ENCODE data around the gene NPAS4. TPM values are rescaled to one million over a fixed set of nuclear protein-coding genes. Genes with fewer than 3 reads are reported as not detected.

Gene NPAS4
- total RNA-seq, 4 donors from 2014 or later, result 0.42 TPM; not detected in 3

DNA sequence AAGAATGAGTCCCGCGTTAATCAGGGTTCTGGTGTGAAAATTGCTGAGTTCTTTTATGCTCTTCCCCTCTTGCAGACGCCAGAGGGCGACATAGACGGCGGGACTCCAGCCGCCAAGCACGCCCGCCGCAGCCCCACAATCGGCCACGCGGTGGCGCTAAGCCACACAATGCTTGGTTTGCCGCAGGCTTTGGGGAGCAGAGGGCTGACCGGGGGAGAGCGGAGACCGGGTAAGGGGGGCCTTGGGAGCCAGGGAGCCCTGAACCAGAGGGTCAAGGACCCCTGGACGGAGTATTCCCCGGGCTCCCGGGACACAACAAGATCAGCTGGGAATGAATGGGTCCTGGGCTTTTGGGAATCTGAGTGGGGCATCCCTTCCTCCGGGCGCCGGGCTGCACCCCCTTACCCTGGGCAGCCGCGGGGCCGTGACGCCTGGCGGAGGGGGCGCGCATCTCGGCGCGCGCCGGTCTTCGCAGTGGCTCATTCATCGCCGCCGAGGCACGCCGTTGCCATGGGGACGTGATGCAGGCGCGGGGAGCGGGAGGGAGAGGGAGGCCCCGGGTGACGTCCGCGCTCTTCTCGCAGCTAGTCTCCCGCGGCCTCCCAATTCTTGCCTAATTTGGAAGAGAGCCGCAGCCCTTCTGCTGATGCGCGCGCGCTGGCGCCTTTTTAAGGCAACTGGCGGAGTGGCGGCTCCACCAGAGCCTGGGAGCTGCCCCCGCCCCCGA, 12.2 kb upstream of the NPAS4 start:
- H3K9me3 ChIP-seq, result no peaks in the 10 kb centered on the region
- H3K4me3 ChIP-seq, result peak overlapping the region; percentile 21 to 50 (median 42)
- WGBS, 2 donors, result 1% methylated on average over 27 to 40 of the region's 63 CpGs
- DNase-seq (ENCODE audit: low spot score in 2 of 2), result peak; percentile 85 to 96
- TF ChIP-seq, protein P1, sequence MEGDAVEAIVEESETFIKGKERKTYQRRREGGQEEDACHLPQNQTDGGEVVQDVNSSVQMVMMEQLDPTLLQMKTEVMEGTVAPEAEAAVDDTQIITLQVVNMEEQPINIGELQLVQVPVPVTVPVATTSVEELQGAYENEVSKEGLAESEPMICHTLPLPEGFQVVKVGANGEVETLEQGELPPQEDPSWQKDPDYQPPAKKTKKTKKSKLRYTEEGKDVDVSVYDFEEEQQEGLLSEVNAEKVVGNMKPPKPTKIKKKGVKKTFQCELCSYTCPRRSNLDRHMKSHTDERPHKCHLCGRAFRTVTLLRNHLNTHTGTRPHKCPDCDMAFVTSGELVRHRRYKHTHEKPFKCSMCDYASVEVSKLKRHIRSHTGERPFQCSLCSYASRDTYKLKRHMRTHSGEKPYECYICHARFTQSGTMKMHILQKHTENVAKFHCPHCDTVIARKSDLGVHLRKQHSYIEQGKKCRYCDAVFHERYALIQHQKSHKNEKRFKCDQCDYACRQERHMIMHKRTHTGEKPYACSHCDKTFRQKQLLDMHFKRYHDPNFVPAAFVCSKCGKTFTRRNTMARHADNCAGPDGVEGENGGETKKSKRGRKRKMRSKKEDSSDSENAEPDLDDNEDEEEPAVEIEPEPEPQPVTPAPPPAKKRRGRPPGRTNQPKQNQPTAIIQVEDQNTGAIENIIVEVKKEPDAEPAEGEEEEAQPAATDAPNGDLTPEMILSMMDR (IDR thresholded peaks at IDR 0.05), result peak; percentile 98 to 100 (median 100)
- peak; percentile 8 to 47 for TF ChIP-seq EP300 (IDR thresholded peaks at IDR 0.05)
- no peak for TF ChIP-seq POLR2A (IDR thresholded peaks at IDR 0.05)
- no peaks in the 10 kb centered on the region for H3K36me3 ChIP-seq
- H3K27me3 ChIP-seq, result peaks cover 0 to 26% of the 10 kb centered on the region in 2 donors
- peaks cover 0 to 10% (median 4%) of the 10 kb centered on the region in 4 donors for H3K4me1 ChIP-seq
- H3K27ac ChIP-seq, result peak overlapping the region in 3 of 4 donors; percentile 40 to 53 (median 43)

DNA sequence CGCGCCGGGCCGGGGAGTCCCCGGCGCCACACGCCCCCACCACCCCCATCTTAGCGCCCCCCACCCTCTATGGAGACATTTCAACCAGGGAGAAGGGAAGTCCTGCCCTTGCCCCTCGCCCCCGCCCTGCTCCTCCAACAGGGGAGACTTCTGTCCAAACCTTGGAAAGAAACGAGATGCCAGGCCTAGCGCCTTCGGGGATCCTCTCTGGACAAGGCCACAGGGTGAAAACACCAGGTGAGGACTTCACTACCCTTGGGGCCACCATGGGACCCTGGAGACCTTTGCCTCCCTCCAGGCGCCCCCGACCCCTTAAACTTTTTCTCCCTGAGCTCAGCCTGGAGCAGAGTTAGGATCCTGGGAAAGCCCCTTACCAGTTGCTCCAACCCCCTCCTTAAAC, 11.6 kb upstream of the NPAS4 start:
- Histone ChIP-seq H3K27ac (peak overlapping the region in 2 of 4 donors; percentile 40 to 53), H3K36me3 (no peaks in the 10 kb centered on the region), H3K27me3 (peaks cover 0 to 23% of the 10 kb centered on the region in 2 donors), H3K4me3 (peak overlapping the region; percentile 21 to 50 (median 42)), H3K4me1 (peaks cover 0 to 10% (median 4%) of the 10 kb centered on the region in 4 donors), H3K9me3 (no peaks in the 10 kb centered on the region)
- 24 to 45% methylated on average over 5 to 7 of the region's 15 CpGs for WGBS, 2 donors
- TF ChIP-seq EP300 (IDR thresholded peaks at IDR 0.05) (no peak), POLR2A (IDR thresholded peaks at IDR 0.05) (no peak)
- TF ChIP-seq, protein P1 (IDR thresholded peaks at IDR 0.05), result no peak
- no peak for DNase-seq (ENCODE audit: low spot score in 2 of 2)

DNA sequence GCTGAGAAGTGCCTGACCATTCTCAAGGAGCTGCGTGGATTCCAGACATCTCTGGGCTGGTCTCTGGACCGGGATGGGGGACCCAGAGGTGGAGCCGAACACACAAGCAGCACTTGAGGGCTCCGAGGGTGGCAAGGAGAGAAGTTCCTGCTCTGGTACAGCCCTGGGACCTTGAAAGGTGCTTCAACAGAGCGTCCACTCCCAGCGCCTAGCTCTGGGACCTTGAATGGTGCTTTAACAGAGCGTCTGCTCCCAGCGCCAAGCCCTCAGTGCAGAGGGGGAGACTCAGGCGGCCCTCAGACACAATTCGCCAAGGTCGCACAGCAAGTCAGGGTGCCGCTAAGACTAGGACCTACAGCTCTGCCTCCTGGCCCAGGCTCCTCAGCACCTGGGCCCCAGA, 10.6 kb upstream of the NPAS4 start:
- Histone ChIP-seq H3K4me1 (peaks cover 0 to 10% (median 4%) of the 10 kb centered on the region in 4 donors), H3K27ac (no peak overlapping the region), H3K36me3 (no peaks in the 10 kb centered on the region), H3K9me3 (no peaks in the 10 kb centered on the region), H3K4me3 (no peak overlapping the region), H3K27me3 (peaks cover 0 to 28% of the 10 kb centered on the region in 2 donors)
- no peak for DNase-seq (ENCODE audit: low spot score in 2 of 2)
- TF ChIP-seq, protein P1 (IDR thresholded peaks at IDR 0.05), result no peak
- no peak for TF ChIP-seq EP300 (IDR thresholded peaks at IDR 0.05)
- no peak for TF ChIP-seq POLR2A (IDR thresholded peaks at IDR 0.05)
- WGBS, 2 donors, result 81 to 84% methylated on average over 10 to 12 of the region's 12 CpGs

DNA sequence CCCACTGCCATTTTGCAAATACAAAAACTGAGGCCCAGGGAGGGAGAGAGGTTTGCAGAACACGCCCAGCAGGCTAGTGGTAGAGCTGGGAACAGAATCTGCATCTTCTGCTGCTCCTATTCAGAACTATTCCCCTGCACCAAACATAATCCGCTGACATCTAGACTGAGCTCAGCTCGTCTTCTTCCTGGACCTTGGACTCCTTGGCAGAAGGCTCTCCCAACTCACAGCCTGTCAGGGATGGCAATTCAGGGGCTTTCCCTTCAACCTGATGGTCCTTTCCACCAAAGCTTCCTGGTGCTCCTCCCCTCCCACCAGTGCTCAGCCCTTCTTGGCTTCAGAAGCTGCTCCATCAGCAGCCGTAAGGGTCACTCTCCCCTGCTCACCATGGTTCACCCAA, 9.5 kb upstream of the NPAS4 start:
- no peaks in the 10 kb centered on the region for H3K36me3 ChIP-seq
- H3K27ac ChIP-seq, result no peak overlapping the region
- 51 to 72% methylated on average over 4 of the region's 4 CpGs for WGBS, 2 donors
- H3K4me3 ChIP-seq, result no peak overlapping the region
- peaks cover 0 to 34% of the 10 kb centered on the region in 2 donors for H3K27me3 ChIP-seq
- H3K9me3 ChIP-seq, result no peaks in the 10 kb centered on the region
- no peak for DNase-seq (ENCODE audit: low spot score in 2 of 2)
- H3K4me1 ChIP-seq, result peaks cover 0 to 10% (median 4%) of the 10 kb centered on the region in 4 donors
- TF ChIP-seq EP300 (IDR thresholded peaks at IDR 0.05) (no peak), POLR2A (IDR thresholded peaks at IDR 0.05) (no peak)
- TF ChIP-seq, protein P1 (IDR thresholded peaks at IDR 0.05), result no peak

DNA sequence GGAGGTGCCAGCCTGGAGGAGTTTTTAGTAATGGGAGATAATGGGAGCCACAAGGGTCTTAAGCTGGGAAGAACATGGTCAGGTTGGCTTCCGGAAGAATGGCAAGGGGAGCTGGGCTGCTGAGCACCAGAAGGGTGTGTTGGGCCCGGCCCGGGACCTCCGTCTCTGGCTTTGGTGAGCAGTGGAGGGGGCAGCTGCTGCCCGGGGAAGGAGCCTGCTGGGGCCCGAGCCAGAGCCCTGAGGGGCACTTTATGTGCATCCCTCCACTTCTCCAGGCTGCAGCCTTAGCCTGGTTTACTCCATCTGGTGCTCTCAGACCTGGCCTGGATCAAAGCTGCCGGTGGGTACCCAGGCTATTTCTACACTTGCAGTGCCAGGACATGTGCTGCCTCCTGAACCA, 8.7 kb upstream of the NPAS4 start:
- Histone ChIP-seq H3K4me1 (peaks cover 0 to 10% (median 4%) of the 10 kb centered on the region in 4 donors), H3K9me3 (no peaks in the 10 kb centered on the region), H3K36me3 (no peaks in the 10 kb centered on the region), H3K27ac (no peak overlapping the region), H3K27me3 (peaks cover 0 to 35% of the 10 kb centered on the region in 2 donors), H3K4me3 (no peak overlapping the region)
- DNase-seq (ENCODE audit: low spot score in 2 of 2), result no peak
- TF ChIP-seq, protein P1 (IDR thresholded peaks at IDR 0.05), result no peak
- TF ChIP-seq EP300 (IDR thresholded peaks at IDR 0.05) (no peak), POLR2A (IDR thresholded peaks at IDR 0.05) (no peak)
- 58 to 71% methylated on average over 6 to 7 of the region's 7 CpGs for WGBS, 2 donors
